ENCODE data around the gene MAP2.

GRCh38 chr2:209495855-209496585 lies 72.2 kb downstream of the MAP2 start:
- no peak for TF ChIP-seq POLR2AphosphoS5 (IDR thresholded peaks at IDR 0.05; ENCODE audit: low read depth, low read length)
- TF ChIP-seq POLR2A (IDR thresholded peaks at IDR 0.05; ENCODE audit: low read depth, low read length) = no peak
